K562 (cell line): ENCODE data around the gene MRPS15. TPM values are rescaled to one million over a fixed set of nuclear protein-coding genes. Genes with fewer than 3 reads are reported as not detected.
A peak's percentile ranks its signal among the peaks of the same experiment; 100 is the strongest.

ENCODE experiments used
- ARID1B ChIP-seq: fragments of 450-650 bp; IDR thresholded peaks from 2 replicates; pipeline ENCODE4 v1.6.1; 2016; ENCODE audit warnings: antibody characterized with exemption, mild to moderate bottlenecking, inconsistent platforms
- BRF1 ChIP-seq: IDR thresholded peaks from 3 replicates; pipeline ENCODE4 v1.6.1; 2011; ENCODE audit warnings: borderline replicate concordance, mild to moderate bottlenecking; ENCODE audit not compliant: insufficient read length; ENCODE audit errors: extremely low read depth
- CXXC5 ChIP-seq: fragments of 250-450 bp; sonication (Bioruptor Pico); IDR thresholded peaks from 2 replicates; pipeline ENCODE4 v1.8.0; 2022; ENCODE audit warnings: inconsistent platforms, mild to moderate bottlenecking, moderate library complexity
- FOXP1 ChIP-seq: sonication (generic); formaldehyde crosslinking; IDR thresholded peaks from 2 replicates; pipeline ENCODE4 v1.8.0; 2022; ENCODE audit warnings: mild to moderate bottlenecking, missing genetic modification reagents
- HMG20B ChIP-seq: fragments of 250-450 bp; sonication (Bioruptor Pico); IDR thresholded peaks from 2 replicates; pipeline ENCODE4 v1.5.0; 2021; ENCODE audit warnings: mild to moderate bottlenecking
- NFIX ChIP-seq: fragments of 250-450 bp; sonication (Bioruptor Pico); IDR thresholded peaks from 2 replicates; pipeline ENCODE4 v1.4.0; 2020; ENCODE audit warnings: low read depth, mild to moderate bottlenecking, moderate library complexity
- POLR2A ChIP-seq: fragments of 450-650 bp; conservative IDR thresholded peaks from 2 replicates; pipeline ENCODE4 v1.6.1; 2016
- POLR2AphosphoS2 ChIP-seq: IDR thresholded peaks from 2 replicates; pipeline ENCODE4 v1.6.1; 2012; ENCODE audit warnings: low read length, improper control_type of control experiment
- POLR2AphosphoS5 ChIP-seq: IDR thresholded peaks from 2 replicates; pipeline ENCODE4 v1.6.1; 2011; ENCODE audit warnings: mild to moderate bottlenecking, low read depth, low read length, moderate library complexity; ENCODE audit not compliant: control insufficient read depth, insufficient read depth
- POLR2B ChIP-seq: fragments of 450-650 bp; IDR thresholded peaks from 2 replicates; pipeline ENCODE4 v1.6.1; 2018; ENCODE audit warnings: low read depth; ENCODE audit not compliant: partially characterized antibody
- RBM25 ChIP-seq: fragments of 200-400 bp; formaldehyde crosslinking; IDR thresholded peaks from 2 replicates; pipeline ENCODE4 v1.6.1; 2018; ENCODE audit warnings: low read length, low read depth, moderate library complexity; ENCODE audit not compliant: severe bottlenecking
- RCOR1 ChIP-seq, 2 experiments: IDR thresholded peaks; 2 replicates each; pipeline ENCODE4 v1.6.1; 2012; ENCODE audit warnings: low read depth in 2 of 2, low read length in 2 of 2, borderline replicate concordance in 1 of 2, improper control_type of control experiment in 1 of 2
- SIN3A ChIP-seq, 2 experiments: fragments of 150-350 bp in 1 of 2; IDR thresholded peaks; 2 replicates each; pipeline ENCODE4 v1.6.1; 2011 to 2016; ENCODE audit warnings: borderline replicate concordance in 2 of 2, low read depth in 2 of 2, low read length in 2 of 2, mild to moderate bottlenecking in 2 of 2, moderate library complexity in 2 of 2; ENCODE audit not compliant: control insufficient read depth in 1 of 2
- SMAD4 ChIP-seq: fragments of 250-450 bp; sonication (Bioruptor Pico); conservative IDR thresholded peaks from 2 replicates; pipeline ENCODE4 v1.8.0; 2021; ENCODE audit warnings: inconsistent platforms, mild to moderate bottlenecking, moderate library complexity
- TAF1 ChIP-seq: IDR thresholded peaks from 2 replicates; pipeline ENCODE4 v1.6.1; 2011; ENCODE audit warnings: mild to moderate bottlenecking, low read length, moderate library complexity; ENCODE audit not compliant: insufficient read depth, control insufficient read depth, severe bottlenecking; ENCODE audit errors: extremely low read depth
- ZC3H11A ChIP-seq: IDR thresholded peaks from 2 replicates; pipeline ENCODE4 v1.6.1; 2012; ENCODE audit warnings: low read depth, low read length, improper control_type of control experiment
- ZNF232 ChIP-seq: sonication (generic); formaldehyde crosslinking; IDR thresholded peaks from 2 replicates; pipeline ENCODE4 v1.8.0; 2022; ENCODE audit warnings: mild to moderate bottlenecking, missing genetic modification reagents
- ZNF282 ChIP-seq: sonication (generic); formaldehyde crosslinking; IDR thresholded peaks from 2 replicates; pipeline ENCODE4 v1.8.1; 2023; ENCODE audit warnings: missing genetic modification reagents
- ZNF444 ChIP-seq: fragments of 250-450 bp; sonication (Bioruptor Pico); IDR thresholded peaks from 2 replicates; pipeline ENCODE4 v1.4.0; 2020; ENCODE audit warnings: mild to moderate bottlenecking, moderate library complexity
- polyA plus RNA-seq, 8 experiments: library from polyadenylated mRNA; depleted of rRNA in 4 of 8; stranded (reverse) in 5 of 8; unstranded in 3 of 8; fragments of >200 nt; fragmentation: Nextera tagmentation in 2 of 8; fragmentation: Illumina TruSeq in 1 of 8; extraction: Ambion mirVana in 2 of 8; extraction: Trizol in 1 of 8; gene quantifications; 2 replicates each; pipeline versions ENCODE4 v1.2.1 to v1.2.3, GENCODE V29; 2011 to 2014; ENCODE audit warnings: inconsistent platforms in 1 of 8, missing spikeins in 1 of 8
- total RNA-seq, 7 experiments: library from RNA; depleted of rRNA in 6 of 7; stranded (reverse); fragments of >200 nt in 6 of 7; fragmentation: Illumina TruSeq in 2 of 7; extraction: Trizol in 2 of 7; gene quantifications; 2 replicates each; pipeline versions ENCODE4 v1.2.1 to v1.2.3, GENCODE V29; 2011 to 2021; ENCODE audit warnings: low replicate concordance in 1 of 7
- TF ChIP-seq, protein P1 (sequence below): sonication (generic); formaldehyde crosslinking; IDR thresholded peaks from 2 replicates; pipeline ENCODE4 v1.8.0; 2023; ENCODE audit warnings: missing genetic modification reagents, mild to moderate bottlenecking, borderline replicate concordance
- TF ChIP-seq, protein P2 (sequence below): fragments of 250-450 bp; sonication (Bioruptor Pico); IDR thresholded peaks from 2 replicates; pipeline ENCODE4 v1.8.0; 2021; ENCODE audit warnings: moderate library complexity, mild to moderate bottlenecking, inconsistent platforms
- TF ChIP-seq, protein P3 (sequence below): fragments of 450-650 bp; formaldehyde crosslinking; IDR thresholded peaks from 2 replicates; pipeline ENCODE4 v1.4.0; 2020; ENCODE audit warnings: mild to moderate bottlenecking, moderate library complexity

Gene MRPS15
- total and polyA plus RNA-seq, 9 of the 15 experiments (the other 6 are each of a cell fraction or from before 2014, with no cell fraction given) = 62.9 to 286 (median 149) TPM

DNA sequence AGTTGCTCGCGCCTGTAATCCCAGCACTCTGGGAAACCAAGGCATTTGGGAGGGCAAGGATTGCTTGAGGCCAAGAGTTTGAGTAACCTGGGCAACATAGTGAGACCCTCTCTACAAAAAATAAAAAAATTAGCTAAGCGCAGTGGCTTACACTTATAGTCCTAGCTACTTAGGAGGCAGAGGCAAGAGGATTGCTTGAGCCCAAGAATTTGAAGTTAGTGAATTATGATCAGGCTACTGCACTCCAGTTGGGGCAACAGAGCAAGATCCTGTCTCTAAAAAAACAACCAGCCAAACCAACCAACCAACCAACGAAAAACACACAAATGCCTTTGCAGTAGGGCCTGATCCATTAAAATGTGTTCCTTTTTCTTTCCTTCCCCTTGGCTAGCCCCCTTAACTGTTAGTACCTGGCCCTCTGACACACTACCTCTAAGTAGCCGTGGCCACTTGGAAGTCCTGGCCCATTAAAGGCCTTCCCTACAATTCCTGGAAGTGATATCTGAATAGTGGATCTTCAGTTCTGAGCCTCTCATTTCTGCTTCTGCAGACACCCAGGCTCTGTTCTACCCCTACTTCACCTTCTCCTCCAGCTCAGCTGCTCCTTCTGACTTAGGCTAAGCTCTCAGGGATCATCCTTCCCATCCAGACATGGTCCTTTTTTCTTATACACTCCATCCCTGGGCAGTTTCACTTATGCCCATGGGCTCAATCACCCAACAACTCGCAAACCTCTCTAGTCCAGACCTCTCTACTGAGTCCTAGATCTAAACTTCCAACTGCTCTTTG lies 10.4 kb downstream of the MRPS15 start (continued):
- TF ChIP-seq, protein P1, sequence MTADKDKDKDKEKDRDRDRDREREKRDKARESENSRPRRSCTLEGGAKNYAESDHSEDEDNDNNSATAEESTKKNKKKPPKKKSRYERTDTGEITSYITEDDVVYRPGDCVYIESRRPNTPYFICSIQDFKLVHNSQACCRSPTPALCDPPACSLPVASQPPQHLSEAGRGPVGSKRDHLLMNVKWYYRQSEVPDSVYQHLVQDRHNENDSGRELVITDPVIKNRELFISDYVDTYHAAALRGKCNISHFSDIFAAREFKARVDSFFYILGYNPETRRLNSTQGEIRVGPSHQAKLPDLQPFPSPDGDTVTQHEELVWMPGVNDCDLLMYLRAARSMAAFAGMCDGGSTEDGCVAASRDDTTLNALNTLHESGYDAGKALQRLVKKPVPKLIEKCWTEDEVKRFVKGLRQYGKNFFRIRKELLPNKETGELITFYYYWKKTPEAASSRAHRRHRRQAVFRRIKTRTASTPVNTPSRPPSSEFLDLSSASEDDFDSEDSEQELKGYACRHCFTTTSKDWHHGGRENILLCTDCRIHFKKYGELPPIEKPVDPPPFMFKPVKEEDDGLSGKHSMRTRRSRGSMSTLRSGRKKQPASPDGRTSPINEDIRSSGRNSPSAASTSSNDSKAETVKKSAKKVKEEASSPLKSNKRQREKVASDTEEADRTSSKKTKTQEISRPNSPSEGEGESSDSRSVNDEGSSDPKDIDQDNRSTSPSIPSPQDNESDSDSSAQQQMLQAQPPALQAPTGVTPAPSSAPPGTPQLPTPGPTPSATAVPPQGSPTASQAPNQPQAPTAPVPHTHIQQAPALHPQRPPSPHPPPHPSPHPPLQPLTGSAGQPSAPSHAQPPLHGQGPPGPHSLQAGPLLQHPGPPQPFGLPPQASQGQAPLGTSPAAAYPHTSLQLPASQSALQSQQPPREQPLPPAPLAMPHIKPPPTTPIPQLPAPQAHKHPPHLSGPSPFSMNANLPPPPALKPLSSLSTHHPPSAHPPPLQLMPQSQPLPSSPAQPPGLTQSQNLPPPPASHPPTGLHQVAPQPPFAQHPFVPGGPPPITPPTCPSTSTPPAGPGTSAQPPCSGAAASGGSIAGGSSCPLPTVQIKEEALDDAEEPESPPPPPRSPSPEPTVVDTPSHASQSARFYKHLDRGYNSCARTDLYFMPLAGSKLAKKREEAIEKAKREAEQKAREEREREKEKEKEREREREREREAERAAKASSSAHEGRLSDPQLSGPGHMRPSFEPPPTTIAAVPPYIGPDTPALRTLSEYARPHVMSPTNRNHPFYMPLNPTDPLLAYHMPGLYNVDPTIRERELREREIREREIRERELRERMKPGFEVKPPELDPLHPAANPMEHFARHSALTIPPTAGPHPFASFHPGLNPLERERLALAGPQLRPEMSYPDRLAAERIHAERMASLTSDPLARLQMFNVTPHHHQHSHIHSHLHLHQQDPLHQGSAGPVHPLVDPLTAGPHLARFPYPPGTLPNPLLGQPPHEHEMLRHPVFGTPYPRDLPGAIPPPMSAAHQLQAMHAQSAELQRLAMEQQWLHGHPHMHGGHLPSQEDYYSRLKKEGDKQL (CRISPR knock-in tag) = no peak
- TF ChIP-seq POLR2A (peak; percentile 51; the same call in 1 of the 2 replicates), FOXP1 (no peak), ZNF444 (CRISPR knock-in tag) (no peak), NFIX (CRISPR knock-in tag) (no peak), BRF1 (no peak), SMAD4 (CRISPR knock-in tag) (0 out of 2 replicates have a peak, but pooled peaks have one; percentile 35), ARID1B (0 out of 2 replicates have a peak, but pooled peaks have one; percentile 15), RBM25 (peak; percentile 51), POLR2AphosphoS5 (no peak), CXXC5 (CRISPR knock-in tag) (no peak), POLR2AphosphoS2 (peak; percentile 62; the same call in 1 of the 2 replicates), ZNF282 (CRISPR knock-in tag) (no peak), SIN3A (IDR thresholded peaks at IDR 0.05; ENCODE audit: borderline replicate concordance in 2 of 2, control insufficient read depth in 1 of 2, low read depth in 2 of 2, low read length in 2 of 2) (no peak), POLR2B (peak; percentile 24), ZC3H11A (no peak), HMG20B (CRISPR knock-in tag) (no peak), RCOR1 (IDR thresholded peaks at IDR 0.05; ENCODE audit: borderline replicate concordance in 1 of 2, low read depth in 2 of 2, low read length in 2 of 2) (no peak), TAF1 (no peak), ZNF232 (CRISPR knock-in tag) (no peak)
- TF ChIP-seq, protein P2, sequence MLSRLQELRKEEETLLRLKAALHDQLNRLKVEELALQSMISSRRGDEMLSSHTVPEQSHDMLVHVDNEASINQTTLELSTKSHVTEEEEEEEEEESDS (CRISPR knock-in tag) = no peak
- TF ChIP-seq, protein P3, sequence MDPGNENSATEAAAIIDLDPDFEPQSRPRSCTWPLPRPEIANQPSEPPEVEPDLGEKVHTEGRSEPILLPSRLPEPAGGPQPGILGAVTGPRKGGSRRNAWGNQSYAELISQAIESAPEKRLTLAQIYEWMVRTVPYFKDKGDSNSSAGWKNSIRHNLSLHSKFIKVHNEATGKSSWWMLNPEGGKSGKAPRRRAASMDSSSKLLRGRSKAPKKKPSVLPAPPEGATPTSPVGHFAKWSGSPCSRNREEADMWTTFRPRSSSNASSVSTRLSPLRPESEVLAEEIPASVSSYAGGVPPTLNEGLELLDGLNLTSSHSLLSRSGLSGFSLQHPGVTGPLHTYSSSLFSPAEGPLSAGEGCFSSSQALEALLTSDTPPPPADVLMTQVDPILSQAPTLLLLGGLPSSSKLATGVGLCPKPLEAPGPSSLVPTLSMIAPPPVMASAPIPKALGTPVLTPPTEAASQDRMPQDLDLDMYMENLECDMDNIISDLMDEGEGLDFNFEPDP (CRISPR knock-in tag) = no peak
